CD1c-positive myeloid dendritic cell (primary cell): ENCODE data around the gene KNOP1.

Source experiments
- DNase-seq: peaks from one replicate; pipeline ENCODE4 v3.0.0-alpha.2; 2016; ENCODE audit errors: extremely low spot score

KNOP1 gene

GRCh38 chr16:19707569-19708295, 10.3 kb downstream of the KNOP1 start:
- DNase-seq: no peak

- no peak for DNase-seq
Measured at GRCh38 chr16:19706846-19707245, 11.2 kb downstream of the KNOP1 start.

- no peak for DNase-seq
Measured at GRCh38 chr16:19705843-19706242, 12.2 kb downstream of the KNOP1 start.

- no peak for DNase-seq
Measured at GRCh38 chr16:19705146-19705501, 12.9 kb downstream of the KNOP1 start.

GRCh38 chr16:19704321-19705145, 13.5 kb downstream of the KNOP1 start:
- DNase-seq: peak; percentile 17

GRCh38 chr16:19703172-19703889, 14.7 kb downstream of the KNOP1 start:
- peak; percentile 80 for DNase-seq

GRCh38 chr16:19701091-19701490, 16.9 kb downstream of the KNOP1 start:
- DNase-seq: no peak

- no peak for DNase-seq
Measured at GRCh38 chr16:19700319-19700781, 17.7 kb downstream of the KNOP1 start.

- DNase-seq: no peak
Measured at GRCh38 chr16:19699472-19699871, 18.6 kb downstream of the KNOP1 start.

- no peak for DNase-seq
Measured at GRCh38 chr16:19698480-19699465, 19.3 kb downstream of the KNOP1 start.

GRCh38 chr16:19697756-19698318, 20.2 kb downstream of the KNOP1 start:
- no peak for DNase-seq

GRCh38 chr16:19696961-19697360, 21.1 kb downstream of the KNOP1 start:
- DNase-seq: no peak

GRCh38 chr16:19696328-19696727, 21.7 kb downstream of the KNOP1 start:
- DNase-seq: peak; percentile 48

GRCh38 chr16:19694989-19695388, 23.0 kb downstream of the KNOP1 start:
- DNase-seq: no peak

- DNase-seq: no peak
Measured at GRCh38 chr16:19691161-19691711, 26.8 kb downstream of the KNOP1 start.

GRCh38 chr16:19690196-19690595, 27.8 kb downstream of the KNOP1 start:
- DNase-seq: no peak

- DNase-seq: no peak
Measured at GRCh38 chr16:19689342-19689741, 28.7 kb downstream of the KNOP1 start.

GRCh38 chr16:19688396-19689024, 29.5 kb downstream of the KNOP1 start:
- DNase-seq: no peak

GRCh38 chr16:19687279-19687678, 30.7 kb downstream of the KNOP1 start:
- DNase-seq: no peak

- no peak for DNase-seq
Measured at GRCh38 chr16:19685176-19685575, 32.9 kb downstream of the KNOP1 start.
